Measurements from ENCODE around the gene PPFIBP1.
"Not testable (repeated sequence)": the region's sequence is repeated elsewhere in the genome, so short reads cannot be mapped to it uniquely, and the experiment has no call there.

Gene PPFIBP1

GRCh38 chr12:27571463-27571862 lies 47.5 kb downstream of the PPFIBP1 start:
- DNase-seq = no peak

DNA sequence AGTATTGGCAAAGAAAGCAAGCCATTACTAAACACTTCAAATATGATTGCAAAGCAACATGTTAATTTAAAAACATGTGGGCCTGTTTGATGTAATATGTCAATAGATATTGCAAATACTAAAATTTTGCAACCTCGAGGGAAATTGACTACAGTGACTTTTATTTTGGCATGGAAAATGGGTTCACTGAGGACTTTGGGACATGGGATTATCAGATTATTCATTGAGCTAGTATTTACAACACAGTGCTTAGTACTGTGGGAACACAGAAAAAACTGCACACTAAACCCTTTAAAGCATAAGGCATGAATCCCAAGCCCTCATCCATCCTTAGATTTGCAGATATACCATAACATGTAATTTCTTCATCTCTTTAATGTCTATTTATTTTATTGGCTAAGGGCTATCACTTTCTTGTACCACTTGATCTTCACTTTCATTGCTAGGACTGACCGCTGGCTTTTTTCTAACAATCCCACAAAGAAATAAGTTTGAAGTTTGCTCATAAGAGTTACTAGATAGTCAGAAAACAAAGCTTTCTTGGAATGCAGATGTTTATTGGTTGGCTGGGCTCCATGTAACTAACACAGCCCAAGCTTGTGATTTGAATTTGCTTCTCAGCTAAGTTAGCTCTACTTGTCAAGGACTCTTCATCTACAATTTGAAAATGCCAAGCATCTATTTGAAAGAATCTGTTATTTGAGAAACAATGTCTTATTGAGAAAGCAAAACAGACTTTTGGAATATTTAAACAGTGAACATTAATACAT lies 48.7 kb downstream of the PPFIBP1 start:
- no peak for DNase-seq

DNA sequence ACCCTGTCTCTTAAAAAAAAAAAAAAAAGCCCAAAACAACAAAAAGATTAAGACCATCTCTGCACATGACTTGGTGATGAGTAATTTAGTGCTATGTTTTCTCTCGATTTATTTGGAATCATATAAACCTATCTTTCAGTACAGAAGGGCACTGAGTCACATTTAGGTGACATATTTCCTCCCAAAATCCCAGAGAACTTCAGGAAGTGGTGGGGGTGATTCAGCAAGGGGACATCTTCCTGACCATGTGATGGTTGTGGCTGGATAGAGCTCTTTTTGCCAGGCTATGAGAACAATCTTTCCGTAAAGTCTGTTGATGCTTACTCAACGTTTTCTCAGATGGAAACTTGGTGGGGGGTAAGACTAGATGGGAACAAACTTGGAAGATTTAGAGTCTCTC lies 50.0 kb downstream of the PPFIBP1 start:
- DNase-seq = peak; percentile 34 to 54 (median 38)

DNA sequence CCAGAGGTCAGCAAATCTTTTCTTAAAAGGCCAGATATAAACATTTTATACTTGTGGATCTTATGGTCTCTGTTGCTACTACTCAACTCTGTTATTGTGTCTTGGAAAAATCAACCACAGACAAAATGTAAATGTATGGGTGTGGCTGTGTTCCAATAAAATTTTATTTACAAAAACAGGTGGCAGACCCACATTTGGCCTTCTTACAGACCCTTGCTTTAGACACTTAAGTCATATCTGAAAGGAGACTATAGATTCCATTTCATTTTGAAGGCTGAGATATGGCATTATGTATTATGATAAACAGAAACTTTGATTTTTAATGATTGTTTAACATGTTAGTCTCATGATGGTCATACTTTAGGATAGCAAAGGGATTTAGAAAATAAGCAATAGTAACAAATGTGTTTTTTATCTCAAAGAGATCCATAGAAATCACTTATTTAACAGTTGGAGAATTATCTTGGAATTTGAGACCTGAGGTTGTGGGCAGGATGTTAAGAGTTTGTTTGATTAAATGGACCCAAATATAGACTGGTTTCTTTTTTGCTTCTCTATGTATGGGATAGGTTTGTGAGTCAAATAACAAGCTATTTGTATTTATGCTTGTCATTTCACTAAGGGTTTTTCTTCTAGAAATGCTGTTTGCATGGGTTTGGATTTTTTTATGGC lies 51.2 kb downstream of the PPFIBP1 start:
- DNase-seq = no peak

DNA sequence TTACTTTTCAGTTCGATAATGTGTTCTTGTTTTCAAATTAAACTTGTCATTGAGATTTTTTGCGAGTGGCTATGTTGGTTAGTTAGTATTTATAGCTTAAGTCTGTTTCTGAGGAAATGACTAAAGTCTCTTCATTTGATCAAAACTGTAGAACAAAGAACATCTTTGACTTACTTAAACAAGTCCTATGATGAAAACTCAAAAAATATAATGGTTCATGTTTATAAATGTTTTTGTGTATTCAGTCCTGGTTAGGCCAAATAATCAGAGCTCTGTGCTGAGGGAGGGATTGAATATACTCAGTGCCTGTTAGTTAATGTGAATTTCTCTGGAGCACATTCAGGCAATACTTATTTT lies 51.7 kb downstream of the PPFIBP1 start:
- DNase-seq = no peak

GRCh38 chr12:27576667-27577347 lies 52.8 kb downstream of the PPFIBP1 start:
- no peak for DNase-seq

GRCh38 chr12:27577688-27578087 lies 53.7 kb downstream of the PPFIBP1 start:
- DNase-seq = no peak

- DNase-seq = no peak
These were observed 54.8 kb downstream of the PPFIBP1 start for GRCh38 chr12:27578689-27579372.

- DNase-seq = no peak
These were observed 56.7 kb downstream of the PPFIBP1 start for GRCh38 chr12:27580561-27581330.

- not testable (repeated sequence) for DNase-seq
These were observed 57.3 kb downstream of the PPFIBP1 start for GRCh38 chr12:27581331-27581671.

- not testable (repeated sequence) for DNase-seq
These were observed 57.8 kb downstream of the PPFIBP1 start for GRCh38 chr12:27581833-27582232.

DNA sequence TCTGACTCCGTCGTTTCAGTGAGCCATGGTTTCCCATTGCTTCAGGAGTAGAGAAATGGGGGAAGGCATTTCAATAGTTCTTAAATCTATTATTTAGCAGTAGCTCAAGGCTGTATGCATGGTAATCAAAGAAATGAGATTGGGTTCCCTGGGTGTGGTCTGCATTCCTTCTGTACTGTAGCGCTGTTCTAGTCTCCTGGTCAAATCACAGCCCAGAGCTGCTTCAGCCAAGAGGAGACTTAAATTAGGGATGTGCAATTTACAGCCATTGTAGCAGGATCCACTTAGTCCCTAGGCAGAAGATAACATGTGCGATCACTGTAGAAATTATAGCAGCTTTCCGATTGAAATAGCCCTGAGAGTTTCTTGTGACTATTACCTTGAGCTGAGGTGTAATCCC lies 58.4 kb downstream of the PPFIBP1 start:
- DNase-seq = not testable (repeated sequence)

DNA sequence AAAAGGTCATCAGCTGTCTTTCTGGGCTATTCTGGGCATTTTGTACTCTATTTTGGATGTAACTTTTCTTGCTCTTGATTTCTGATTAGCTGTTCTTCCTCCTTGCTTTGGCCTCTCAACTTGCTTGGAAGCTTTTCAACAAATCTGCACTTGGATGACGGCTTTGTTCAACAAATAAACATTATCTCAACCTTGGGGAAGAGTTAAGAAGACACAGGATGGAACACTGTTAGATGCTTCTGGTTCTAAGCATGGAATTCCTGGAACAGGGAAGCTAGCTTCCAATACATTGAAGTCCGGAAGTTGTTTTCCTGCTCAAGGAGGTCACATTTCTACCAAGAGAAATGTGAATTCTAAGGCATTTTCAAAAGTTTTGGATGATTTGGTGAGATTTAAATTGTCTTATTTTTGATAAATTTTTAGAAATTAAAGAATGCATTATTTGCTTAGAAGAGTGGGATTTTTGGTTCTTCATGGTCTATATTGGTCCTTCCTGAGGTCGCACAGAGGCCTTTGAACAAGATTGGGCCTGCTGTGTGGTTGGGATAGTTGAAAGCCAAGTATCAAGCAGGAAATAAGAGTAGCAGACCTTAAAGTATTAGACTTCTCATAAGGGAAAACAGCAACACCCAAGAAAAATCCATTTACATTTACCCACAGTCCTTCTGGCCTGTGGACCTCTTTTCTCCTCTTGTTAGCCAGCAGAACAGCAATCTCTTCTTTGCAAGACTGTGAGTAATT lies 59.2 kb downstream of the PPFIBP1 start:
- DNase-seq = no peak

- DNase-seq = no peak
These were observed 60.0 kb downstream of the PPFIBP1 start for GRCh38 chr12:27583981-27584380.

- no peak for DNase-seq
These were observed 61.8 kb downstream of the PPFIBP1 start for GRCh38 chr12:27585739-27586265.

- DNase-seq = not testable (repeated sequence)
These were observed 64.2 kb downstream of the PPFIBP1 start for GRCh38 chr12:27588075-27588730.

GRCh38 chr12:27588776-27589175 lies 64.8 kb downstream of the PPFIBP1 start:
- no peak for DNase-seq

GRCh38 chr12:27589419-27589818 lies 65.4 kb downstream of the PPFIBP1 start:
- no peak for DNase-seq

DNA sequence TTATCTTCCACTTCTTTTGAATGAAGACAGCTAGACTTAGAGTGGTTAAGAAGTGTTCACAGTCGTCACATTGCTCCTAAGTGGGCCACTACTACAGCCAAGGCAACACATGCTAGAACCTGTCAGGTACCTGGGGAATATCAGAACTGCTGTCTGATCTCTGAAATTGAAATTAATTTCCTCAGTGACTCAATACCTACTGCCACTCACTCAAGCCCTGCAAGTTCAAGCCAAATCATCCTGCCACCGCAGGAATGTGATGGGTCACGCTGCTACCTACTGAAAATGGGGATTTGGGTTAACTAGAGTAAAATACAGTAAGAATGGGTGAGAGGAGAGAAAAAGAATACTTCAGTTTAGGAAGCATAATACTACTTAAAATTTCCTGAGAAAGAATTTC lies 67.7 kb downstream of the PPFIBP1 start:
- not testable (repeated sequence) for DNase-seq

DNA sequence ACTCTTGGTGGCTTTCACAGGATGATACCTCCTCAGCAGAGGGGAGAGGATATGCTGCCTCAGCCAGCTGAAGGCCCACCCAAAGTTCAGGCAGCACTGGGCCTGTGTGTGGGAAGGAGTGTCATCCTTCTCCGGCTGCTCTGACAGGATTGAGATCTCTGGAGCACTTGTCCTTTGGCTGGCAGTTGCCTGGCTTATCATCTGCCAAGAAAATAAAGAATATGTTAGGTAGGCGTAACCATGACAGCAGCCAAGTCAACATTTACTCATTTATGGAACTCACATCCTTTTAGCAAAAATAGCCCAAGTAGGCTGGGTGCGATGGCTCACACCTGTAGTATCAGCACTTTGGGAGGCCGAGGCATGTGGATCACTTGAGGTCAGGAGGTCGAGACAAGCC lies 68.5 kb downstream of the PPFIBP1 start:
- no peak for DNase-seq

- no peak for DNase-seq
These were observed 69.3 kb downstream of the PPFIBP1 start for GRCh38 chr12:27593266-27593665.

All from suppressor macrophage treated with lipopolysaccharide for 1 hour (primary cell).